Hepatocyte (in vitro differentiated cells): ENCODE measurements around the gene EXOC3L1. TPM values are rescaled to one million over a fixed set of nuclear protein-coding genes. Genes with fewer than 3 reads are reported as not detected.

Source experiments
- DNase-seq: peaks from one replicate; pipeline ENCODE4 v3.0.0-alpha.2; 2016; ENCODE audit warnings: low spot score
- H2AFZ ChIP-seq: fragments of 200-600 bp; sonication (generic); 2 replicates; pipeline ENCODE4 v1.6.0; 2016; ENCODE audit warnings: antibody characterized with exemption, mild to moderate bottlenecking
- H3K27ac ChIP-seq: fragments of 200-600 bp; sonication (generic); 2 replicates; pipeline ENCODE4 v1.5.1; 2016; ENCODE audit warnings: mild to moderate bottlenecking
- H3K27me3 ChIP-seq: fragments of 200-600 bp; sonication (generic); 2 replicates; pipeline ENCODE4 v1.6.1; 2016
- H3K36me3 ChIP-seq: fragments of 200-600 bp; sonication (generic); replicated peaks from 2 replicates; pipeline ENCODE4 v1.5.1; 2016; ENCODE audit warnings: low read depth; ENCODE audit not compliant: insufficient read depth
- H3K4me1 ChIP-seq: fragments of 200-600 bp; sonication (generic); 2 replicates; pipeline ENCODE4 v1.5.1; 2016; ENCODE audit warnings: mild to moderate bottlenecking, moderate library complexity; ENCODE audit not compliant: insufficient read depth
- H3K4me2 ChIP-seq: fragments of 200-600 bp; sonication (generic); 2 replicates; pipeline ENCODE4 v1.6.0; 2016
- H3K4me3 ChIP-seq: fragments of 200-600 bp; sonication (generic); 2 replicates; pipeline ENCODE4 v1.5.1; 2016; ENCODE audit warnings: mild to moderate bottlenecking
- H3K79me2 ChIP-seq: fragments of 200-600 bp; sonication (generic); 2 replicates; pipeline ENCODE4 v1.6.0; 2017; ENCODE audit warnings: mild to moderate bottlenecking
- H3K9me2 ChIP-seq: fragments of 200-600 bp; sonication (generic); replicated peaks from 2 replicates; pipeline ENCODE4 v1.6.0; 2017; ENCODE audit warnings: mild to moderate bottlenecking; ENCODE audit not compliant: insufficient read depth
- H3K9me3 ChIP-seq: fragments of 200-600 bp; sonication (generic); 2 replicates; pipeline ENCODE4 v1.5.1; 2016; ENCODE audit warnings: low read depth, mild to moderate bottlenecking
- H4K20me1 ChIP-seq: fragments of 200-600 bp; sonication (generic); 2 replicates; pipeline ENCODE4 v1.6.0; 2016; ENCODE audit warnings: mild to moderate bottlenecking; ENCODE audit not compliant: insufficient read depth, poor library complexity, severe bottlenecking
- CTCF ChIP-seq: fragments of 200-600 bp; sonication (generic); IDR thresholded peaks from 2 replicates; pipeline ENCODE4 v1.5.1; 2016; ENCODE audit warnings: antibody characterized with exemption, mild to moderate bottlenecking; ENCODE audit not compliant: poor library complexity
- EZH2 ChIP-seq: fragments of 200-600 bp; sonication (generic); IDR thresholded peaks from 2 replicates; pipeline ENCODE4 v1.6.1; 2016; ENCODE audit warnings: antibody characterized with exemption, mild to moderate bottlenecking, borderline replicate concordance
- EZH2phosphoT487 ChIP-seq: fragments of 200-600 bp; sonication (generic); IDR thresholded peaks from one replicate; pipeline ENCODE4 v1.6.1; 2018; ENCODE audit warnings: antibody characterized with exemption, mild to moderate bottlenecking, low read depth, moderate library complexity; ENCODE audit not compliant: unreplicated experiment, severe bottlenecking
- WGBS: methylation state at CpG from one replicate; pipeline ENCODE4 v1.1.6; 2016; ENCODE audit warnings: low lambda C conversion rate; ENCODE audit errors: missing lambda C conversion rate; 5-methylcytosine and 5-hydroxymethylcytosine counted together
- microRNA counts: library from miRNA; unstranded; fragments of <30 nt; microRNA quantifications from one replicate; lab custom pipeline; 2017
- microRNA-seq: library from miRNA; unstranded; fragments of <30 nt; microRNA quantifications from one replicate; pipeline ENCODE4, GENCODE V29; 2017
- polyA plus RNA-seq: library from polyadenylated mRNA; unstranded; fragments of >200 nt; fragmentation: Nextera tagmentation; extraction: Ambion mirVana; gene quantifications from 2 replicates; pipeline ENCODE4 v1.2.1, GENCODE V29; 2016
- small RNA-seq: library from RNA; depleted of rRNA; stranded (forward); fragments of <200 nt; gene quantifications from one replicate; pipeline ENCODE3, GENCODE V24; 2014
- total RNA-seq: library from RNA; depleted of rRNA; stranded (reverse); fragments of >200 nt; gene quantifications from 2 replicates; pipeline ENCODE4 v1.2.3, GENCODE V29; 2014

Gene EXOC3L1
- total and polyA plus RNA-seq, 2 experiments from 2014 or later: 0.33 to 2.0 TPM

GRCh38 chr16:67142342-67142741 is 47.6 kb downstream of the EXOC3L1 start:
- Histone ChIP-seq H3K27me3 (no peaks in the 10 kb centered on the region), H3K4me3 (no peak overlapping the region), H3K4me2 (no peak overlapping the region), H3K9me3 (no peaks in the 10 kb centered on the region), H2AFZ (no peak overlapping the region), H3K27ac (no peak overlapping the region), H3K79me2 (no peaks in the 10 kb centered on the region), H3K36me3 (no peaks in the 10 kb centered on the region), H3K4me1 (no peaks in the 10 kb centered on the region), H4K20me1 (no peaks in the 10 kb centered on the region), H3K9me2 (no peaks in the 10 kb centered on the region)
- no peak for DNase-seq
- TF ChIP-seq EZH2 (no peak), CTCF (no peak), EZH2phosphoT487 (no peak)
- 95% methylated on average over 9 of the region's 9 CpGs for WGBS

GRCh38 chr16:67141391-67141790 is 48.5 kb downstream of the EXOC3L1 start:
- no peaks in the 10 kb centered on the region for H4K20me1 ChIP-seq
- no peaks in the 10 kb centered on the region for H3K36me3 ChIP-seq
- DNase-seq: no peak
- no peak overlapping the region for H3K27ac ChIP-seq
- over 99% methylated on average over 13 of the region's 13 CpGs for WGBS
- no peaks in the 10 kb centered on the region for H3K9me3 ChIP-seq
- no peaks in the 10 kb centered on the region for H3K27me3 ChIP-seq
- no peak overlapping the region for H2AFZ ChIP-seq
- H3K4me1 ChIP-seq: no peaks in the 10 kb centered on the region
- no peaks in the 10 kb centered on the region for H3K9me2 ChIP-seq
- no peak overlapping the region for H3K4me3 ChIP-seq
- no peak for TF ChIP-seq CTCF
- no peak for TF ChIP-seq EZH2
- TF ChIP-seq EZH2phosphoT487: no peak
- no peaks in the 10 kb centered on the region for H3K79me2 ChIP-seq
- H3K4me2 ChIP-seq: no peak overlapping the region

GRCh38 chr16:67137605-67138004 is 52.3 kb downstream of the EXOC3L1 start:
- Histone ChIP-seq H3K27ac (no peak overlapping the region), H4K20me1 (no peaks in the 10 kb centered on the region), H3K4me1 (no peaks in the 10 kb centered on the region), H3K36me3 (no peaks in the 10 kb centered on the region), H3K4me3 (no peak overlapping the region), H2AFZ (no peak overlapping the region), H3K9me3 (no peaks in the 10 kb centered on the region), H3K27me3 (no peaks in the 10 kb centered on the region), H3K9me2 (no peaks in the 10 kb centered on the region), H3K79me2 (no peaks in the 10 kb centered on the region), H3K4me2 (no peak overlapping the region)
- TF ChIP-seq EZH2phosphoT487: no peak
- no peak for TF ChIP-seq CTCF
- peak; percentile 34 for DNase-seq
- 76% methylated on average over 3 of the region's 3 CpGs for WGBS

MicroRNAs encoded within 50 kb of the gene (microRNA counts, 767-probe panel; counts per million panel counts)
- microRNA hsa-miR-328 (lab: Ali Mortazavi, UCI): not detected

Small RNA genes within 50 kb of the gene (microRNA-seq; reads per million reads assigned to microRNA genes)
- 344 reads per million, percentile 70 among the genes with 10 or more reads in this experiment for gene MIR328

Small RNA genes within 50 kb of the gene (small RNA-seq; reads per million reads assigned to genes)
- 4.1 reads per million, percentile 92 among the genes with 10 or more reads in this experiment for gene MIR328

Other genes with a start within 250 kb of the EXOC3L1 start
- gene CES3, start 228.9 kb downstream of the EXOC3L1 start, total RNA-seq: 1.2 and 1.7 TPM in 2 replicates
- 3.4 and 3.8 TPM in 2 replicates for gene CES3, start 228.9 kb downstream of the EXOC3L1 start, polyA plus RNA-seq
- gene CES4A, start 201.5 kb downstream of the EXOC3L1 start, total RNA-seq: 7.2 and 12.3 TPM in 2 replicates
- gene CES4A, start 201.5 kb downstream of the EXOC3L1 start, polyA plus RNA-seq: 11.8 and 17.9 TPM in 2 replicates
- gene CBFB, start 161.0 kb downstream of the EXOC3L1 start, total RNA-seq: 48.0 and 59.0 TPM in 2 replicates
- gene CBFB, start 161.0 kb downstream of the EXOC3L1 start, polyA plus RNA-seq: 39.3 and 47.4 TPM in 2 replicates
- 18.6 and 18.7 TPM in 2 replicates for gene PHAF1, start 80.2 kb downstream of the EXOC3L1 start, total RNA-seq
- gene PHAF1, start 80.2 kb downstream of the EXOC3L1 start, polyA plus RNA-seq: 15.2 and 20.2 TPM in 2 replicates
- gene B3GNT9, start 39.1 kb downstream of the EXOC3L1 start, total RNA-seq: 33.3 and 34.5 TPM in 2 replicates
- gene B3GNT9, start 39.1 kb downstream of the EXOC3L1 start, polyA plus RNA-seq: 37.5 and 44.2 TPM in 2 replicates
- 18.5 and 21.9 TPM in 2 replicates for gene TRADD, start 30.2 kb downstream of the EXOC3L1 start, total RNA-seq
- 31.4 and 32.4 TPM in 2 replicates for gene TRADD, start 30.2 kb downstream of the EXOC3L1 start, polyA plus RNA-seq
- 10.7 and 11.1 TPM in 2 replicates for gene FBXL8, start 30.2 kb downstream of the EXOC3L1 start, total RNA-seq
- gene FBXL8, start 30.2 kb downstream of the EXOC3L1 start, polyA plus RNA-seq: 15.9 and 19.8 TPM in 2 replicates
- gene HSF4, start 25.4 kb downstream of the EXOC3L1 start, total RNA-seq: 3.2 and 5.5 TPM in 2 replicates
- 8.5 and 15.7 TPM in 2 replicates for gene HSF4, start 25.4 kb downstream of the EXOC3L1 start, polyA plus RNA-seq
- 8.1 and 9.3 TPM in 2 replicates for gene NOL3, start 19.6 kb downstream of the EXOC3L1 start, total RNA-seq
- gene NOL3, start 19.6 kb downstream of the EXOC3L1 start, polyA plus RNA-seq: 10.9 and 11.0 TPM in 2 replicates
- 22.3 and 24.8 TPM in 2 replicates for gene MATCAP1, start 6.2 kb downstream of the EXOC3L1 start, total RNA-seq
- gene MATCAP1, start 6.2 kb downstream of the EXOC3L1 start, polyA plus RNA-seq: 25.4 and 38.5 TPM in 2 replicates
- 70.4 and 76.6 TPM in 2 replicates for gene E2F4, start 2.0 kb upstream of the EXOC3L1 start, total RNA-seq
- 72.4 and 76.4 TPM in 2 replicates for gene E2F4, start 2.0 kb upstream of the EXOC3L1 start, polyA plus RNA-seq
- 18.5 and 18.7 TPM in 2 replicates for gene ELMO3, start 9.0 kb upstream of the EXOC3L1 start, total RNA-seq
- 14.5 and 18.3 TPM in 2 replicates for gene ELMO3, start 9.0 kb upstream of the EXOC3L1 start, polyA plus RNA-seq
- 47.5 and 53.2 TPM in 2 replicates for gene TMEM208, start 37.0 kb upstream of the EXOC3L1 start, total RNA-seq
- gene TMEM208, start 37.0 kb upstream of the EXOC3L1 start, polyA plus RNA-seq: 160 and 181 TPM in 2 replicates
- gene FHOD1, start 57.3 kb upstream of the EXOC3L1 start, total RNA-seq: 4.1 and 10.0 TPM in 2 replicates
- gene FHOD1, start 57.3 kb upstream of the EXOC3L1 start, polyA plus RNA-seq: 17.2 and 20.9 TPM in 2 replicates
- gene SLC9A5, start 58.8 kb upstream of the EXOC3L1 start, total RNA-seq: 0.36 and 1.4 TPM in 2 replicates
- gene SLC9A5, start 58.8 kb upstream of the EXOC3L1 start, polyA plus RNA-seq: 1.5 and 2.7 TPM in 2 replicates
- 3.4 and 3.6 TPM in 2 replicates for gene PLEKHG4, start 89.4 kb upstream of the EXOC3L1 start, total RNA-seq
- gene PLEKHG4, start 89.4 kb upstream of the EXOC3L1 start, polyA plus RNA-seq: 3.0 and 5.5 TPM in 2 replicates
- gene KCTD19, start 136.6 kb upstream of the EXOC3L1 start, total RNA-seq: not detected in 2 replicates
- not detected in 2 replicates for gene KCTD19, start 136.6 kb upstream of the EXOC3L1 start, polyA plus RNA-seq
- 0.23 and 0.32 TPM in 2 replicates for gene LRRC36, start 136.7 kb upstream of the EXOC3L1 start, total RNA-seq
- gene LRRC36, start 136.7 kb upstream of the EXOC3L1 start, polyA plus RNA-seq: 0.69 TPM in 1 of 2 replicates, not detected in the other
- gene TPPP3, start 203.4 kb upstream of the EXOC3L1 start, total RNA-seq: 0.88 and 3.2 TPM in 2 replicates
- gene TPPP3, start 203.4 kb upstream of the EXOC3L1 start, polyA plus RNA-seq: 13.4 and 20.1 TPM in 2 replicates
- 1.9 and 5.9 TPM in 2 replicates for gene ZDHHC1, start 226.3 kb upstream of the EXOC3L1 start, total RNA-seq
- gene ZDHHC1, start 226.3 kb upstream of the EXOC3L1 start, polyA plus RNA-seq: 10.0 and 10.6 TPM in 2 replicates
- 0.93 and 1.6 TPM in 2 replicates for gene HSD11B2, start 241.0 kb upstream of the EXOC3L1 start, total RNA-seq
- 2.3 and 4.2 TPM in 2 replicates for gene HSD11B2, start 241.0 kb upstream of the EXOC3L1 start, polyA plus RNA-seq